CD14-positive monocyte (primary cell): ENCODE results near the gene HINT2. TPM values are rescaled to one million over a fixed set of nuclear protein-coding genes. Genes with fewer than 3 reads are reported as not detected.
A peak's percentile ranks its signal among the peaks of the same experiment; 100 is the strongest.

ENCODE experiments used
- DNase-seq, 3 donors: peaks; one replicate each; pipeline ENCODE4 v3.0.0-alpha.2; 2011 to 2022
- H2AFZ ChIP-seq: 2 replicates; pipeline ENCODE4 v1.6.0; 2012; ENCODE audit warnings: mild to moderate bottlenecking, low read depth, low read length, inconsistent platforms; ENCODE audit not compliant: insufficient read depth, poor library complexity, severe bottlenecking
- H3K27ac ChIP-seq, 2 donors: 1 replicate in 1 of 2; 2 replicates in 1 of 2; pipeline ENCODE4 v1.5.1; 2012 to 2013; ENCODE audit warnings: low read length in 2 of 2, control low read depth in 1 of 2, inconsistent platforms in 1 of 2, low read depth in 1 of 2, mild to moderate bottlenecking in 1 of 2
- H3K27me3 ChIP-seq, 2 donors: one replicate each; pipeline versions ENCODE4 v1.6.0 to v1.6.1; 2011 to 2013; ENCODE audit warnings: low read length in 2 of 2; ENCODE audit not compliant: control insufficient read depth in 2 of 2, insufficient read depth in 2 of 2
- H3K36me3 ChIP-seq, 2 donors: replicated peaks in 1 of 2; 1 replicate in 1 of 2; 2 replicates in 1 of 2; pipeline versions ENCODE4 v1.5.1 to v1.6.1; 2012 to 2013; ENCODE audit warnings: low read length in 2 of 2, control low read depth in 1 of 2, inconsistent platforms in 1 of 2, mild to moderate bottlenecking in 1 of 2; ENCODE audit not compliant: insufficient read depth in 2 of 2, control insufficient read depth in 1 of 2
- H3K4me1 ChIP-seq, 2 donors: 1 replicate in 1 of 2; 2 replicates in 1 of 2; pipeline versions ENCODE4 v1.5.1 to v1.6.1; 2012 to 2013; ENCODE audit warnings: low read length in 2 of 2, control low read depth in 1 of 2, inconsistent platforms in 1 of 2, mild to moderate bottlenecking in 1 of 2, moderate library complexity in 1 of 2; ENCODE audit not compliant: insufficient read depth in 2 of 2, control insufficient read depth in 1 of 2
- H3K4me2 ChIP-seq: replicated peaks from 2 replicates; pipeline ENCODE3; 2012; ENCODE audit warnings: low read length, moderate library complexity, mild to moderate bottlenecking; ENCODE audit not compliant: poor library complexity, severe bottlenecking; ENCODE audit errors: extremely low read depth
- H3K4me3 ChIP-seq, 3 experiments: fragments of 200-600 bp in 1 of 3; sonication (generic) in 1 of 3; replicated peaks in 1 of 3; 1 replicate in 2 of 3; 2 replicates in 1 of 3; pipeline ENCODE4 v1.5.1; 2011 to 2013; ENCODE audit warnings: low read length in 3 of 3, mild to moderate bottlenecking in 3 of 3, control low read depth in 2 of 3, low read depth in 2 of 3, inconsistent platforms in 1 of 3, moderate library complexity in 1 of 3
- H3K79me2 ChIP-seq: 2 replicates; pipeline ENCODE4 v1.6.0; 2012; ENCODE audit warnings: mild to moderate bottlenecking, control low read depth, inconsistent platforms, low read length, moderate library complexity; ENCODE audit not compliant: insufficient read depth
- H3K9ac ChIP-seq: 2 replicates; pipeline ENCODE4 v1.6.0; 2017; ENCODE audit warnings: low read length, mild to moderate bottlenecking; ENCODE audit not compliant: insufficient read depth, poor library complexity, severe bottlenecking
- H3K9me3 ChIP-seq, 2 donors: replicated peaks in 1 of 2; 1 replicate in 1 of 2; 2 replicates in 1 of 2; pipeline versions ENCODE4 v1.5.1 to v1.6.1; 2012 to 2013; ENCODE audit warnings: low read length in 2 of 2, control low read depth in 1 of 2; ENCODE audit not compliant: control insufficient read depth in 1 of 2, insufficient read depth in 1 of 2
- H4K20me1 ChIP-seq: 2 replicates; pipeline ENCODE4 v1.6.0; 2012; ENCODE audit warnings: mild to moderate bottlenecking, low read length, control low read depth, moderate library complexity; ENCODE audit not compliant: insufficient read depth
- H3K27ac Mint-ChIP-seq, 7 donors: one replicate each; pipeline ENCODE4 v1.8.0; 2020; ENCODE audit warnings: mild to moderate bottlenecking in 7 of 7, mixed read lengths in 7 of 7, moderate library complexity in 6 of 7, inconsistent platforms in 2 of 7
- H3K27me3 Mint-ChIP-seq, 3 donors: one replicate each; pipeline ENCODE4 v1.8.0; 2021 to 2022; ENCODE audit warnings: low read depth in 3 of 3, mild to moderate bottlenecking in 3 of 3, mixed read lengths in 3 of 3, moderate library complexity in 3 of 3, inconsistent platforms in 1 of 3
- H3K36me3 Mint-ChIP-seq, 2 donors: one replicate each; pipeline ENCODE4 v1.8.0; 2020; ENCODE audit warnings: mixed read lengths in 2 of 2, inconsistent platforms in 1 of 2, mild to moderate bottlenecking in 1 of 2
- H3K4me1 Mint-ChIP-seq: one replicate; pipeline ENCODE4 v1.8.0; 2020; ENCODE audit warnings: mild to moderate bottlenecking, mixed read lengths
- H3K4me3 Mint-ChIP-seq, 2 donors: one replicate each; pipeline ENCODE4 v1.8.0; 2020; ENCODE audit warnings: mild to moderate bottlenecking in 2 of 2, mixed read lengths in 2 of 2, moderate library complexity in 1 of 2
- H3K9me3 Mint-ChIP-seq, 7 donors: one replicate each; pipeline ENCODE4 v1.8.0; 2020 to 2022; ENCODE audit warnings: mixed read lengths in 7 of 7, mild to moderate bottlenecking in 6 of 7, moderate library complexity in 6 of 7, inconsistent platforms in 2 of 7
- CTCF ChIP-seq: fragments of 200-600 bp; IDR thresholded peaks from one replicate; pipeline ENCODE4 v1.8.0; 2022; ENCODE audit warnings: antibody characterized with exemption, mild to moderate bottlenecking
- WGBS: methylation state at CpG from one replicate; pipeline ENCODE4 v1.1.5; 2013; ENCODE audit warnings: missing lambda C conversion rate; ENCODE audit not compliant: insufficient coverage; 5-methylcytosine and 5-hydroxymethylcytosine counted together
- intact Hi-C, 2 donors: fragments of 100-400 bp; cut with micrococcal nuclease; formaldehyde crosslinking; loops; one replicate each; pipeline versions ENCODE4 v1.15.0 to v1.15.1; 2023
- polyA plus RNA-seq, 3 donors: library from polyadenylated mRNA; depleted of rRNA in 1 of 3; unstranded in 2 of 3; stranded (reverse) in 1 of 3; fragments of 300-500 nt in 2 of 3; fragments of >200 nt in 1 of 3; fragmentation: Illumina TruSeq in 2 of 3; gene quantifications; 1 replicate in 2 of 3; 2 replicates in 1 of 3; pipeline ENCODE4 v1.2.3, GENCODE V29; 2012 to 2021

The HINT2 gene
- polyA plus RNA-seq, 3 donors: 19.9 to 64.5 (median 59.1) TPM

DNA sequence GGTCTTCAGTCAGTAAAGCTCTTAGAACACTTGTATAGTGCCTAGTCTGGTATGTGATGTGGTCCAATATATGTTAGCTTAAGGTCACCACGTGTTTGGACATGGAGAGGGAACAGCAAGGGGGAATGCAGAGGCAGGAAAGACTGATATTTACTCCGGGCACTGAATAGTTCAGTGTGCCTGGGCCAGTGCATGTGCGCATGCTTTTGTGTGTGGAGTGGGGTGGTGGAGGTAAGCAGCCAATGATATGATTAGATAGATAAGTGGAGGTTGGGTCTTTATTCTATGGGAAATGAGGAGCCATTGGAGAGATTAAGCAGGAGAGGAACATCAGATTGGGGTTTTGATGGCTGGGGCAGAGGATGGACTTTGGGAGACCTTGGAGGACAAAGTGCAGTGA, 41.4 kb upstream of the HINT2 start:
- DNase-seq: no peak
- TF ChIP-seq CTCF: no peak

GRCh38 chr9:35854091-35854762, 39.4 kb upstream of the HINT2 start:
- TF ChIP-seq CTCF: no peak
- 93% methylated on average over 2 of the region's 7 CpGs for WGBS
- peaks cover 0 to 4% (median 0%) of the 10 kb centered on the region in 7 donors for H3K9me3 Mint-ChIP-seq

More for the DNA sequence above, 41.4 kb upstream of the HINT2 start:
- Histone ChIP-seq H2AFZ (no peak overlapping the region), H3K27ac (no peak overlapping the region), H4K20me1 (no peaks in the 10 kb centered on the region), H3K36me3 (no peaks in the 10 kb centered on the region), H3K79me2 (no peaks in the 10 kb centered on the region), H3K4me1 (peaks cover 4 to 19% of the 10 kb centered on the region in 2 donors), H3K4me3 (no peak overlapping the region), H3K4me2 (no peak overlapping the region), H3K27me3 (peaks cover 11 to 62% of the 10 kb centered on the region in 2 donors), H3K9ac (no peak overlapping the region), H3K9me3 (no peaks in the 10 kb centered on the region)
- Mint-ChIP-seq H3K36me3 (peaks cover 0 to 6% of the 10 kb centered on the region in 2 donors), H3K4me1 (peaks cover 22% of the 10 kb centered on the region), H3K4me3 (peak overlapping the region in 1 of 2 donors; percentile 0), H3K27ac (no peak overlapping the region), H3K9me3 (peaks cover 0 to 4% (median 0%) of the 10 kb centered on the region in 7 donors), H3K27me3 (peaks cover 57 to 71% (median 57%) of the 10 kb centered on the region in 3 donors)
- intact Hi-C loops: loop anchor here in 1 of 2 donors (10.0 kb wide), 1 partner anchor 59 kb away; no protein-coding TSS in a partner anchor
- WGBS: 82% methylated on average over 3 of the region's 3 CpGs

More at GRCh38 chr9:35854091-35854762, 39.4 kb upstream of the HINT2 start:
- H3K4me1 ChIP-seq: peaks cover 4 to 16% of the 10 kb centered on the region in 2 donors
- no peak overlapping the region for H3K9ac ChIP-seq
- H3K27ac ChIP-seq: no peak overlapping the region
- H2AFZ ChIP-seq: no peak overlapping the region
- peak overlapping the region in 1 of 2 donors; percentile 12 for H3K4me3 Mint-ChIP-seq
- no peak overlapping the region for H3K4me2 ChIP-seq
- no peaks in the 10 kb centered on the region for H3K79me2 ChIP-seq
- H3K36me3 ChIP-seq: no peaks in the 10 kb centered on the region
- no peaks in the 10 kb centered on the region for H4K20me1 ChIP-seq
- H3K27ac Mint-ChIP-seq: no peak overlapping the region
- peaks cover 12 to 65% of the 10 kb centered on the region in 2 donors for H3K27me3 ChIP-seq
- peaks cover 18% of the 10 kb centered on the region for H3K4me1 Mint-ChIP-seq
- intact Hi-C loops: loop anchor here in 1 of 2 donors (10.0 kb wide), 1 partner anchor 61 kb away; no protein-coding TSS in a partner anchor
- DNase-seq: no peak
- peaks cover 4 to 9% of the 10 kb centered on the region in 2 donors for H3K36me3 Mint-ChIP-seq
- no peak overlapping the region for H3K4me3 ChIP-seq
- H3K27me3 Mint-ChIP-seq: peaks cover 56 to 70% (median 62%) of the 10 kb centered on the region in 3 donors
- H3K9me3 ChIP-seq: no peaks in the 10 kb centered on the region
